HS-27A (cell line): Measurements from ENCODE around the gene CFTR.

Source experiments
- DNase-seq: peaks from one replicate; pipeline ENCODE4 v3.0.0-alpha.2; 2012; ENCODE audit warnings: low read depth, missing footprints

Gene CFTR

GRCh38 chr7:117648203-117648866 is 168.5 kb downstream of the CFTR start:
- no peak for DNase-seq

- DNase-seq = no peak
These were observed 173.3 kb downstream of the CFTR start for GRCh38 chr7:117652943-117653680.

GRCh38 chr7:117654780-117655179 is 175.0 kb downstream of the CFTR start:
- no peak for DNase-seq

- DNase-seq = no peak
These were observed 177.0 kb downstream of the CFTR start for GRCh38 chr7:117656806-117657205.

GRCh38 chr7:117659531-117660011 is 179.7 kb downstream of the CFTR start:
- DNase-seq = no peak

- no peak for DNase-seq
These were observed 181.5 kb downstream of the CFTR start for GRCh38 chr7:117661328-117661727.

GRCh38 chr7:117664047-117664446 is 184.2 kb downstream of the CFTR start:
- DNase-seq = no peak

- no peak for DNase-seq
These were observed 185.5 kb downstream of the CFTR start for GRCh38 chr7:117665368-117665767.

GRCh38 chr7:117666031-117666430 is 186.2 kb downstream of the CFTR start:
- DNase-seq = no peak

- no peak for DNase-seq
These were observed 186.9 kb downstream of the CFTR start for GRCh38 chr7:117666689-117667088.

- no peak for DNase-seq
These were observed 187.6 kb downstream of the CFTR start for GRCh38 chr7:117667456-117667855.

GRCh38 chr7:117669818-117670217 is 190.0 kb downstream of the CFTR start:
- no peak for DNase-seq

- no peak for DNase-seq
These were observed 192.6 kb downstream of the CFTR start for GRCh38 chr7:117672453-117672852.

- no peak for DNase-seq
These were observed 193.5 kb downstream of the CFTR start for GRCh38 chr7:117673367-117673766.

- DNase-seq = no peak
These were observed 194.0 kb downstream of the CFTR start for GRCh38 chr7:117673839-117674238.

GRCh38 chr7:117674617-117675016 is 194.8 kb downstream of the CFTR start:
- DNase-seq = no peak

GRCh38 chr7:117675497-117676435 is 195.9 kb downstream of the CFTR start:
- no peak for DNase-seq

- no peak for DNase-seq
These were observed 199.3 kb downstream of the CFTR start for GRCh38 chr7:117679120-117679519.

- DNase-seq = no peak
These were observed 203.0 kb downstream of the CFTR start for GRCh38 chr7:117682681-117683385.

GRCh38 chr7:117683430-117684175 is 203.8 kb downstream of the CFTR start:
- no peak for DNase-seq

GRCh38 chr7:117685795-117686194 is 206.0 kb downstream of the CFTR start:
- DNase-seq = no peak
